HCT116 (cell line): ENCODE data around the gene MDFI. TPM values are rescaled to one million over a fixed set of nuclear protein-coding genes. Genes with fewer than 3 reads are reported as not detected.

Source experiments
- ATAC-seq: fragments of 200-7000 bp; cut with Tn5 transposase; 2 replicates; pipeline ENCODE4 v1.9.1; 2020; ENCODE audit warnings: mild to moderate bottlenecking, moderate library complexity
- BruUV-seq: library from RNA; stranded (reverse); fragments of 400-500 nt; replicated peaks from 2 replicates; lab custom pipeline; 2021; lab: Mats Ljungman, UMichigan
- CTCF ChIA-PET: fragments of 300-600 bp; sonication (Branson Sonifier 250); formaldehyde crosslinking; loops from one replicate; lab custom pipeline; 2021; ENCODE audit warnings: antibody characterized with exemption; lab: Charles Lee
- POLR2A ChIA-PET: fragments of 300-600, 350-600 bp; sonication (Branson Sonifier 250); formaldehyde crosslinking; loops from one replicate; lab custom pipeline; 2021; ENCODE audit warnings: antibody characterized with exemption; lab: Charles Lee
- RAD21 ChIA-PET, 2 experiments: fragments of 300-600 bp; sonication (Branson Sonifier 250); formaldehyde crosslinking; loops; one replicate each; lab custom pipeline; 2023; ENCODE audit warnings: low total read pairs in 2 of 2; ENCODE audit not compliant: uncharacterized antibody in 2 of 2, unreplicated experiment in 2 of 2, low non-redundant PET in 1 of 2; lab: Charles Lee
- DNase-seq: peaks from one replicate; pipeline ENCODE4 v3.0.0-alpha.2; 2010; ENCODE audit warnings: low read depth, low spot score
- H2AFZ ChIP-seq: fragments of 200-600 bp; shearing (Covaris generic), sonication (generic); 2 replicates; pipeline ENCODE4 v1.6.1; 2017; ENCODE audit warnings: low read depth, mixed run types, mixed read lengths, antibody characterized with exemption, low read length; ENCODE audit not compliant: poor library complexity, severe bottlenecking
- H3K27ac ChIP-seq: 2 replicates; pipeline ENCODE4 v1.5.1; 2012; ENCODE audit warnings: low read depth, low read length
- H3K27me3 ChIP-seq: fragments of 200-600 bp; sonication (generic); 2 replicates; pipeline ENCODE4 v1.6.1; 2016; ENCODE audit warnings: mixed run types, low read length, mixed read lengths; ENCODE audit not compliant: insufficient read depth
- H3K36me3 ChIP-seq, 2 experiments: fragments of 200-500 bp in 1 of 2; fragments of 200-600 bp in 1 of 2; sonication (Bioruptor generic) in 1 of 2; sonication (generic) in 1 of 2; 2 replicates each; pipeline versions ENCODE4 v1.5.1 to v1.6.1; 2014 to 2016; ENCODE audit warnings: low read length in 2 of 2, inconsistent platforms in 1 of 2, mixed read lengths in 1 of 2, mixed run types in 1 of 2; ENCODE audit not compliant: insufficient read depth in 2 of 2, control insufficient read depth in 1 of 2
- H3K4me1 ChIP-seq, 2 experiments: fragments of 200-600 bp in 1 of 2; sonication (generic) in 1 of 2; 2 replicates each; pipeline versions ENCODE4 v1.5.1 to v1.6.1; 2012 to 2017; ENCODE audit warnings: low read length in 2 of 2, inconsistent platforms in 1 of 2, mild to moderate bottlenecking in 1 of 2, mixed read lengths in 1 of 2, mixed run types in 1 of 2, moderate library complexity in 1 of 2; ENCODE audit not compliant: insufficient read depth in 2 of 2, control insufficient read depth in 1 of 2
- H3K4me2 ChIP-seq: fragments of 200-600 bp; sonication (generic); 2 replicates; pipeline ENCODE4 v1.6.1; 2017; ENCODE audit warnings: mixed run types, low read length, mixed read lengths
- H3K4me3 ChIP-seq, 2 experiments: fragments of 200-600 bp in 1 of 2; sonication (generic) in 1 of 2; replicated peaks in 1 of 2; 2 replicates each; pipeline ENCODE4 v1.5.1; 2011 to 2016; ENCODE audit warnings: low read length in 2 of 2, control low read depth in 1 of 2, low read depth in 1 of 2, mild to moderate bottlenecking in 1 of 2, mixed read lengths in 1 of 2, mixed run types in 1 of 2
- H3K79me2 ChIP-seq: fragments of 200-600 bp; sonication (generic); 2 replicates; pipeline ENCODE4 v1.6.1; 2017; ENCODE audit warnings: mild to moderate bottlenecking, mixed run types, low read length, moderate library complexity, mixed read lengths; ENCODE audit not compliant: insufficient read depth
- H3K9ac ChIP-seq: fragments of 200-600 bp; sonication (generic); 2 replicates; pipeline ENCODE4 v1.6.1; 2016; ENCODE audit warnings: low read length, mixed read lengths
- H3K9me2 ChIP-seq: fragments of 200-600 bp; sonication (generic), shearing (Covaris generic); 2 replicates; pipeline ENCODE4 v1.6.1; 2017; ENCODE audit warnings: mixed run types, mild to moderate bottlenecking, moderate library complexity; ENCODE audit not compliant: insufficient read depth
- H3K9me3 ChIP-seq, 2 experiments: fragments of 200-500 bp in 1 of 2; fragments of 200-600 bp in 1 of 2; sonication (Bioruptor generic) in 1 of 2; sonication (generic) in 1 of 2; 2 replicates each; pipeline ENCODE4 v1.6.1; 2014 to 2017; ENCODE audit warnings: low read length in 2 of 2, mixed read lengths in 2 of 2, inconsistent platforms in 1 of 2, low read depth in 1 of 2, mild to moderate bottlenecking in 1 of 2, mixed run types in 1 of 2, moderate library complexity in 1 of 2; ENCODE audit not compliant: control insufficient read depth in 1 of 2, insufficient read depth in 1 of 2
- H4K20me1 ChIP-seq: fragments of 200-600 bp; sonication (generic), shearing (Covaris generic); 2 replicates; pipeline ENCODE4 v1.6.1; 2017; ENCODE audit warnings: mixed run types, mild to moderate bottlenecking, moderate library complexity; ENCODE audit not compliant: insufficient read depth
- CBX3 ChIP-seq: IDR thresholded peaks from 2 replicates; pipeline ENCODE4 v1.6.1; 2012; ENCODE audit warnings: low read depth
- CTCF ChIP-seq, 3 experiments: fragments of 200-600 bp in 1 of 3; sonication (generic) in 1 of 3; IDR thresholded peaks in 2 of 3; conservative IDR thresholded peaks in 1 of 3; 2 replicates each; pipeline ENCODE4 v1.5.1; 2012 to 2017; ENCODE audit warnings: low read depth in 2 of 3, low read length in 2 of 3, antibody characterized with exemption in 1 of 3, borderline replicate concordance in 1 of 3, control low read depth in 1 of 3, mild to moderate bottlenecking in 1 of 3, mixed read lengths in 1 of 3, mixed run types in 1 of 3, moderate library complexity in 1 of 3; ENCODE audit not compliant: insufficient read depth in 1 of 3
- EGR1 ChIP-seq: IDR thresholded peaks from 2 replicates; pipeline ENCODE4 v1.6.1; 2012; ENCODE audit warnings: low read depth
- EZH2 ChIP-seq: fragments of 200-600 bp; sonication (generic); IDR thresholded peaks from 2 replicates; pipeline ENCODE4 v1.6.1; 2017; ENCODE audit warnings: antibody characterized with exemption, mixed run types
- JUND ChIP-seq: IDR thresholded peaks from 2 replicates; pipeline ENCODE4 v1.6.1; 2012
- MAX ChIP-seq: IDR thresholded peaks from 2 replicates; pipeline ENCODE4 v1.6.1; 2012
- SIN3A ChIP-seq: IDR thresholded peaks from 2 replicates; pipeline ENCODE4 v1.6.1; 2012; ENCODE audit warnings: low read depth
- SRF ChIP-seq: IDR thresholded peaks from 2 replicates; pipeline ENCODE4 v1.6.1; 2012; ENCODE audit warnings: low read depth
- TCF7L2 ChIP-seq: IDR thresholded peaks from 2 replicates; pipeline ENCODE4 v1.7.0; 2011; ENCODE audit warnings: borderline replicate concordance, inconsistent platforms; ENCODE audit not compliant: insufficient read depth, insufficient read length; ENCODE audit errors: extremely low read depth
- ZBTB33 ChIP-seq: IDR thresholded peaks from 2 replicates; pipeline ENCODE4 v1.6.1; 2011; ENCODE audit warnings: mild to moderate bottlenecking, low read length, moderate library complexity; ENCODE audit not compliant: insufficient replicate concordance; ENCODE audit errors: extremely low read depth
- ZFX ChIP-seq: fragments of 450-650 bp; IDR thresholded peaks from 2 replicates; pipeline ENCODE4 v1.6.1; 2017
- intact Hi-C: fragments of 100-400 bp; cut with micrococcal nuclease; formaldehyde crosslinking; loops from 2 replicates; pipeline ENCODE4 v1.10.0; 2022
- total RNA-seq: library from RNA; stranded (reverse); gene quantifications from one replicate; pipeline ENCODE4 v1.2.1, GENCODE V29; 2021; ENCODE audit not compliant: unreplicated experiment

Gene MDFI
- total RNA-seq, 1 experiment from 2014 or later, result 35.5 TPM

GRCh38 chr6:41687501-41688175 lies 49.4 kb downstream of the MDFI start:
- no peaks in the 10 kb centered on the region for H3K36me3 ChIP-seq
- no peak overlapping the region for H3K9ac ChIP-seq
- ATAC-seq, result no peak
- H2AFZ ChIP-seq, result no peak overlapping the region
- no peaks in the 10 kb centered on the region for H3K9me3 ChIP-seq
- no peaks in the 10 kb centered on the region for H3K9me2 ChIP-seq
- BruUV-seq, result no TSS peak
- H3K4me1 ChIP-seq, result peaks cover 0 to 16% of the 10 kb centered on the region in 2 experiments; a peak in 3 of 4 replicates
- H3K79me2 ChIP-seq, result no peaks in the 10 kb centered on the region
- H3K4me2 ChIP-seq, result no peak overlapping the region
- POLR2A ChIA-PET, result no interaction called here
- CTCF ChIA-PET, result no interaction called here
- H3K27ac ChIP-seq, result no peak overlapping the region
- no peaks in the 10 kb centered on the region for H3K27me3 ChIP-seq
- H3K4me3 ChIP-seq, result no peak overlapping the region
- intact Hi-C loops, result no loop called here
- TF ChIP-seq SRF, result no peak
- TF ChIP-seq JUND, result no peak
- no peak for TF ChIP-seq CTCF (IDR thresholded peaks at IDR 0.05 in 2 of 3, conservative IDR thresholded peaks at IDR 0.05 in 1 of 3; ENCODE audit: borderline replicate concordance in 1 of 3, insufficient read depth in 1 of 3, low read depth in 2 of 3, low read length in 2 of 3)
- no peak for DNase-seq
- RAD21 ChIA-PET, result no interaction called here
- no peaks in the 10 kb centered on the region for H4K20me1 ChIP-seq

- BruUV-seq, result no TSS peak
- CTCF ChIA-PET, result interaction anchor here (1.5 kb wide), 1 partner anchor 18 kb away, joined by 6 read pairs; no protein-coding TSS in a partner anchor
- intact Hi-C loops, result no loop called here
- H3K36me3 ChIP-seq, result no peaks in the 10 kb centered on the region
- H3K27me3 ChIP-seq, result no peaks in the 10 kb centered on the region
- H3K4me2 ChIP-seq, result no peak overlapping the region
- RAD21 ChIA-PET, result no interaction called here
- ATAC-seq (no peak), DNase-seq (no peak)
- H3K9me3 ChIP-seq, result no peaks in the 10 kb centered on the region
- POLR2A ChIA-PET, result no interaction called here
- no peaks in the 10 kb centered on the region for H3K79me2 ChIP-seq
- H3K27ac ChIP-seq, result no peak overlapping the region
- H4K20me1 ChIP-seq, result no peaks in the 10 kb centered on the region
- H2AFZ ChIP-seq, result no peak overlapping the region
- H3K9ac ChIP-seq, result no peak overlapping the region
- H3K4me3 ChIP-seq, result no peak overlapping the region
- H3K4me1 ChIP-seq, result peaks cover 0 to 12% of the 10 kb centered on the region in 2 experiments; a peak in 2 of 4 replicates
- no peaks in the 10 kb centered on the region for H3K9me2 ChIP-seq
- TF ChIP-seq CTCF (IDR thresholded peaks at IDR 0.05 in 2 of 3, conservative IDR thresholded peaks at IDR 0.05 in 1 of 3; ENCODE audit: borderline replicate concordance in 1 of 3, insufficient read depth in 1 of 3, low read depth in 2 of 3, low read length in 2 of 3) (no peak), ZFX (no peak), EZH2 (no peak), CBX3 (no peak), MAX (no peak), SRF (no peak), ZBTB33 (no peak), EGR1 (no peak), TCF7L2 (no peak), SIN3A (no peak)
These were observed 50.1 kb downstream of the MDFI start for GRCh38 chr6:41688256-41688965.
